HFF-Myc (cell line): ENCODE data around the gene NRTN.

Experiments used
- DNase-seq: peaks from one replicate; pipeline ENCODE4 v3.0.0-alpha.2; 2011; ENCODE audit warnings: low read depth; ENCODE audit errors: extremely low read depth
- H3K4me3 ChIP-seq: replicated peaks from 2 replicates; pipeline ENCODE4 v1.5.1; 2011; ENCODE audit warnings: low read depth, mild to moderate bottlenecking, control low read depth, low read length
- CTCF ChIP-seq: IDR thresholded peaks from 2 replicates; pipeline ENCODE4 v1.5.1; 2012; ENCODE audit warnings: mild to moderate bottlenecking, low read depth, low read length, control low read depth; ENCODE audit errors: missing control alignments

NRTN gene

GRCh38 chr19:5804516-5805461 lies at the start of gene NRTN:
NRTN (plus strand) TSS chr19:5805067; CDS start chr19:5824166, 19,099 bp downstream.
- no peak for TF ChIP-seq CTCF
- H3K4me3 ChIP-seq: peak within 1 kb of the TSS; percentile 48
- no peak for DNase-seq

DNA sequence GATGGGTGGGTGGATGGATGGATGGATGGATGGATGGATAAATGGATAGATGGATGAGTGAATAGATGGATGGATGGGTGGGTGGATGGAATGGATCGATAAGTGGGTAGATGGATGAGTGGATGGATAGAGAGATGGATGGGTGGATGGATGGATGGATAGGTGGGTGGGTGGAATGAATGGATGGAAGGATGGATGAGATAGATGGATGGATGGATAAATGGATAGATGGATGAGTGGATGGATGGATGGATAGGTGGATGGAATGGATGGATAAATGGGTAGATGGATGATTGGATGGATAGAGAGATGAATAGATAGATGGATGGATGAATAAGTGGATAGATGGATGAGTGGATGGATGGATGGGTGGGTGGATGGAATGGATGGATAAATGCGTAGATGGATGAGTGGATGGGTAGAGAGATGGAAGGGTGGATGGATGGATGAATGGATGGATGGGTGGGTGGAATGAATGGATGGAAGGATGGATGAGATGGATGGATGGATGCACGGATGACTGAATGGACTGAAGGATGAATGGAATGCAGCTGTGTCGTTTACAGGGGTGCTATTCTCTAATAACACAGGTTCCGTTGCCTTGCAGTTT lies 42.2 kb upstream of the NRTN start:
- no peak for TF ChIP-seq CTCF

GRCh38 chr19:5765220-5765619 lies 39.6 kb upstream of the NRTN start:
- TF ChIP-seq CTCF: no peak
- no peak overlapping the region for H3K4me3 ChIP-seq
- no peak for DNase-seq

More for the DNA sequence above, 42.2 kb upstream of the NRTN start:
- DNase-seq: no peak
- H3K4me3 ChIP-seq: no peak overlapping the region

- TF ChIP-seq CTCF: no peak
- no peak for DNase-seq
- H3K4me3 ChIP-seq: no peak overlapping the region
These were observed 36.9 kb upstream of the NRTN start for GRCh38 chr19:5767949-5768348.

DNA sequence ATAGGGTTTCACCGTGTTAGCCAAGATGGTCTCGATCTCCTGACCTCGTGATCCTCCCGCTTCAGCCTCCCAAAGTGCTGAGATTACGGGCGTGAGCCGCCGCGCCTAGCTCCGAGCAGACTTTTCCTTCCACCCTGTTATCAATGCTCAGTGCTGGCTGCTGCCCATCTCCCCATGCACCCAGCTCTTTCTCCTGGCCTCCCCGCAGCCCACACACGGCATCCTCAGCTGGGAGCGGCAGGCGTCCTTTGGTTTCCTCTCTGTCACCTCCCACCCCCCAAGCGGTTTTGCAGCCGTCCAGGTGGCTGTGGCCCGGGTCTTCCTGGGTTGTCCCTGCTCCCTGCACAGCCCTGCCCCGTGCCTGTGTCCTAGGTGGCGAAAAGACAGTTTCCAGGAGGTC lies 32.5 kb upstream of the NRTN start:
- no peak for TF ChIP-seq CTCF
- H3K4me3 ChIP-seq: no peak overlapping the region
- DNase-seq: no peak

- DNase-seq: no peak
- no peak for TF ChIP-seq CTCF
- H3K4me3 ChIP-seq: no peak overlapping the region
These were observed 31.6 kb upstream of the NRTN start for GRCh38 chr19:5773276-5773675.
